Endothelial cell of umbilical vein (primary cell): ENCODE results near the gene PDGFA. TPM values are rescaled to one million over a fixed set of nuclear protein-coding genes. Genes with fewer than 3 reads are reported as not detected.

Source experiments
- BruUV-seq: library from RNA; stranded (reverse); fragments of 400-500 nt; replicated peaks from 2 replicates; lab custom pipeline; 2021; lab: Mats Ljungman, UMichigan
- CTCF ChIA-PET: fragments of 300-600, 350-600 bp; sonication (Branson Sonifier 250); formaldehyde crosslinking; loops from one replicate; lab custom pipeline; 2021; ENCODE audit warnings: antibody characterized with exemption, inconsistent platforms; lab: Charles Lee
- POLR2A ChIA-PET: fragments of 300-600, 350-600 bp; sonication (Branson Sonifier 250); formaldehyde crosslinking; loops from one replicate; lab custom pipeline; 2021; ENCODE audit warnings: antibody characterized with exemption, inconsistent platforms; lab: Charles Lee
- DNase-seq: peaks from one replicate; pipeline ENCODE4 v3.0.0-alpha.2; 2011; ENCODE audit warnings: low read depth, low spot score
- FAIRE-seq: peaks from 2 replicates; lab custom pipeline; 2011; peaks lifted over from hg19 to GRCh38; lab: Jason Lieb, UNC
- H2AFZ ChIP-seq: 2 replicates; pipeline ENCODE4 v1.6.0; 2012; ENCODE audit warnings: low read depth, low read length, control low read depth, inconsistent platforms
- H3K27ac ChIP-seq: 2 replicates; pipeline ENCODE4 v1.5.1; 2011; ENCODE audit warnings: low read depth, mild to moderate bottlenecking, control low read depth, low read length, moderate library complexity; ENCODE audit not compliant: insufficient read depth
- H3K27me3 ChIP-seq, 2 experiments: 2 replicates each; pipeline versions ENCODE4 v1.6.0 to v1.6.1; 2011; ENCODE audit warnings: low read length in 2 of 2, mixed read lengths in 1 of 2; ENCODE audit not compliant: control insufficient read depth in 2 of 2, insufficient read depth in 2 of 2
- H3K36me3 ChIP-seq, 2 experiments: 2 replicates in 1 of 2; 3 replicates in 1 of 2; pipeline ENCODE4 v1.5.1; 2011; ENCODE audit warnings: low read length in 2 of 2, mild to moderate bottlenecking in 1 of 2, moderate library complexity in 1 of 2; ENCODE audit not compliant: control insufficient read depth in 2 of 2, insufficient read depth in 2 of 2; ENCODE audit errors: extremely low read depth in 1 of 2
- H3K4me1 ChIP-seq: 3 replicates; pipeline ENCODE4 v1.5.1; 2011; ENCODE audit warnings: mild to moderate bottlenecking, low read length; ENCODE audit not compliant: control insufficient read depth, insufficient read depth; ENCODE audit errors: extremely low read depth
- H3K4me2 ChIP-seq: 2 replicates; pipeline ENCODE4 v1.6.1; 2011; ENCODE audit warnings: low read length, control low read depth, mixed read lengths; ENCODE audit not compliant: insufficient read depth
- H3K4me3 ChIP-seq, 3 experiments: fragments of 200-600 bp in 1 of 3; sonication (generic), shearing (Covaris generic) in 1 of 3; replicated peaks in 1 of 3; 2 replicates each; pipeline ENCODE4 v1.5.1; 2011 to 2016; ENCODE audit warnings: control low read depth in 3 of 3, low read length in 3 of 3, mild to moderate bottlenecking in 2 of 3, inconsistent platforms in 1 of 3, low read depth in 1 of 3, moderate library complexity in 1 of 3; ENCODE audit not compliant: insufficient read depth in 1 of 3
- H3K79me2 ChIP-seq: 2 replicates; pipeline ENCODE4 v1.6.0; 2012; ENCODE audit warnings: low read length, inconsistent platforms; ENCODE audit not compliant: control insufficient read depth, insufficient read depth
- H3K9ac ChIP-seq: replicated peaks from 2 replicates; pipeline ENCODE3; 2011; ENCODE audit warnings: low read length, control low read depth; ENCODE audit not compliant: insufficient read depth; ENCODE audit errors: extremely low read depth
- H3K9me1 ChIP-seq: replicated peaks from 3 replicates; pipeline ENCODE4 v1.6.0; 2011; ENCODE audit warnings: mild to moderate bottlenecking, low read length; ENCODE audit not compliant: control insufficient read depth, insufficient read depth; ENCODE audit errors: extremely low read depth
- H3K9me3 ChIP-seq: replicated peaks from 2 replicates; pipeline ENCODE4 v1.5.1; 2012; ENCODE audit warnings: low read length, inconsistent platforms; ENCODE audit not compliant: control insufficient read depth, insufficient read depth
- H4K20me1 ChIP-seq: replicated peaks from 2 replicates; pipeline ENCODE3; 2011; ENCODE audit warnings: mild to moderate bottlenecking, low read length; ENCODE audit not compliant: control insufficient read depth, insufficient read depth; ENCODE audit errors: extremely low read depth
- CTCF ChIP-seq, 2 donors: IDR thresholded peaks; 1 replicate in 1 of 2; 2 replicates in 1 of 2; pipeline ENCODE4 v1.5.1; 2011; ENCODE audit warnings: low read length in 2 of 2, mild to moderate bottlenecking in 2 of 2, moderate library complexity in 2 of 2, control low read depth in 1 of 2, inconsistent platforms in 1 of 2, low read depth in 1 of 2; ENCODE audit not compliant: insufficient read depth in 1 of 2; ENCODE audit errors: extremely low read depth in 1 of 2
- EZH2 ChIP-seq: IDR thresholded peaks from 2 replicates; pipeline ENCODE4 v1.6.1; 2012; ENCODE audit warnings: borderline replicate concordance, low read depth, mild to moderate bottlenecking, moderate library complexity, low read length, inconsistent platforms; ENCODE audit not compliant: severe bottlenecking
- FOS ChIP-seq: IDR thresholded peaks from 2 replicates; pipeline ENCODE4 v1.6.1; 2011; ENCODE audit warnings: mild to moderate bottlenecking, low read length, moderate library complexity, borderline replicate concordance; ENCODE audit not compliant: insufficient read depth
- GATA2 ChIP-seq: IDR thresholded peaks from 2 replicates; pipeline ENCODE4 v1.7.0; 2011; ENCODE audit warnings: low read depth, mild to moderate bottlenecking, moderate library complexity, mixed read lengths, low read length; ENCODE audit not compliant: insufficient read length, insufficient read depth
- JUN ChIP-seq: IDR thresholded peaks from 2 replicates; pipeline ENCODE4 v1.6.1; 2011; ENCODE audit warnings: borderline replicate concordance, low read depth; ENCODE audit not compliant: insufficient read length, insufficient read depth
- MYC ChIP-seq: IDR thresholded peaks from one replicate; pipeline ENCODE4 v1.6.1; 2011; ENCODE audit warnings: mild to moderate bottlenecking, low read depth, low read length
- POLR2A ChIP-seq: IDR thresholded peaks from 2 replicates; pipeline ENCODE4 v1.6.1; 2012; ENCODE audit warnings: low read depth, mild to moderate bottlenecking, control low read depth, low read length
- POLR2AphosphoS5 ChIP-seq: IDR thresholded peaks from 2 replicates; pipeline ENCODE4 v1.6.1; 2012; ENCODE audit warnings: low read depth, mild to moderate bottlenecking, control low read depth, low read length, moderate library complexity; ENCODE audit not compliant: insufficient read depth
- dilution Hi-C: fragments of 300-500 bp; cut with MboI; formaldehyde crosslinking; loops from one replicate; pipeline ENCODE4 v1.15.0; 2019; ENCODE audit warnings: low sequenced_read_pairs; ENCODE audit not compliant: extremely low pct_ligation_motif_present
- intact Hi-C: fragments of 100-400 bp; cut with micrococcal nuclease; formaldehyde crosslinking; loops from one replicate; pipeline ENCODE4 v1.10.0; 2022
- polyA plus RNA-seq, 4 experiments: library from polyadenylated mRNA; depleted of rRNA in 3 of 4; stranded (reverse) in 3 of 4; unstranded in 1 of 4; fragments of >200 nt; gene quantifications; 2 replicates each; pipeline versions ENCODE4 v1.2.1 to v1.2.3, GENCODE V29; 2011 to 2012; ENCODE audit warnings: missing spikeins in 1 of 4
- total RNA-seq: library from RNA; stranded (reverse); gene quantifications from 2 replicates; pipeline ENCODE4 v1.2.3, GENCODE V29; 2021
- TF ChIP-seq, protein P1 (sequence below): IDR thresholded peaks from 2 replicates; pipeline ENCODE4 v1.6.1; 2011; ENCODE audit not compliant: insufficient read depth, insufficient read length

Gene PDGFA
- total and polyA plus RNA-seq, 2 donors (not counting 3 experiments of a cell fraction or from before 2014, with no cell fraction given): 17.4 to 62.4 TPM

DNA sequence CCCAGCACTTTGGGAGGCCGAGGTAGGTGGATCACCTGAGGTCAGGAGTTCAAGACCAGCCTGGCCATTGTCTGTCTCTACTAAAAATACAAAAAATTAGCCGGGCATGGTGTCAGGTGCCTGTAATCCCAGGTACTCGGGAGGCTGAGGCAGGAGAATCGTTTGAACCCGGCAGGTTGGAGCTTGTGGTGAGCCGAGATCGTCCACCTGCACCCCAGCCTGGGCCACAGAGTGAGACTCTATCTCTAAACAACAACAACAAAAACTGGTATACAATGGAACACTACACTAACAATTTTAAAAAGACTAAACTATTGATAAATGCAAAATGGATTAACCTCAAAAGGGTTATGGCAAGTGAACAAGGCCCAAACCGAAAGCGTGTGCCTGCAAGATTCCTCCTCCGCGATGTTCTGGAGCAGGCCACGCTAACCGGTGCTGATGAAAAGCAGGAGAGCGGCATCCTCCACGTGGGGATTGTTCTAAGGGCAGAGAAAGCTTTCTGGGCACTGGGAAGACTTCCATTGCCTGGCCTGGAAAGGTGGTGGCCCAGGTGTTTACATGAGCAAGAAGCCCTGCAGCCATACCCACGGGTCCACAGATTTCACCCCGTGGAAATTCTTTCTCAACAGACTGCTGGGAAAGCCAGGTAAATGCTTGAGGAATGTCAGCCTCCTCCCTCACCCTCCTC lies 53.8 kb downstream of the PDGFA start:
- DNase-seq: no peak
- no peak overlapping the region for H2AFZ ChIP-seq
- TF ChIP-seq JUN (no peak), POLR2AphosphoS5 (no peak)
- no peaks in the 10 kb centered on the region for H4K20me1 ChIP-seq
- POLR2A ChIA-PET: no interaction called here
- H3K27ac ChIP-seq: peak overlapping the region; percentile 55
- no peaks in the 10 kb centered on the region for H3K9me1 ChIP-seq
- H3K4me3 ChIP-seq: no peak overlapping the region
- no peak for FAIRE-seq
- H3K9me3 ChIP-seq: no peaks in the 10 kb centered on the region
- H3K4me1 ChIP-seq: peaks cover 42% of the 10 kb centered on the region
- no TSS peak for BruUV-seq
- no peak overlapping the region for H3K4me2 ChIP-seq
- no peaks in the 10 kb centered on the region for H3K36me3 ChIP-seq
- no peak overlapping the region for H3K9ac ChIP-seq
- CTCF ChIA-PET: no interaction called here
- H3K27me3 ChIP-seq: no peaks in the 10 kb centered on the region
- dilution Hi-C loops (no loop called here), intact Hi-C loops (no loop called here)
- no peaks in the 10 kb centered on the region for H3K79me2 ChIP-seq

DNA sequence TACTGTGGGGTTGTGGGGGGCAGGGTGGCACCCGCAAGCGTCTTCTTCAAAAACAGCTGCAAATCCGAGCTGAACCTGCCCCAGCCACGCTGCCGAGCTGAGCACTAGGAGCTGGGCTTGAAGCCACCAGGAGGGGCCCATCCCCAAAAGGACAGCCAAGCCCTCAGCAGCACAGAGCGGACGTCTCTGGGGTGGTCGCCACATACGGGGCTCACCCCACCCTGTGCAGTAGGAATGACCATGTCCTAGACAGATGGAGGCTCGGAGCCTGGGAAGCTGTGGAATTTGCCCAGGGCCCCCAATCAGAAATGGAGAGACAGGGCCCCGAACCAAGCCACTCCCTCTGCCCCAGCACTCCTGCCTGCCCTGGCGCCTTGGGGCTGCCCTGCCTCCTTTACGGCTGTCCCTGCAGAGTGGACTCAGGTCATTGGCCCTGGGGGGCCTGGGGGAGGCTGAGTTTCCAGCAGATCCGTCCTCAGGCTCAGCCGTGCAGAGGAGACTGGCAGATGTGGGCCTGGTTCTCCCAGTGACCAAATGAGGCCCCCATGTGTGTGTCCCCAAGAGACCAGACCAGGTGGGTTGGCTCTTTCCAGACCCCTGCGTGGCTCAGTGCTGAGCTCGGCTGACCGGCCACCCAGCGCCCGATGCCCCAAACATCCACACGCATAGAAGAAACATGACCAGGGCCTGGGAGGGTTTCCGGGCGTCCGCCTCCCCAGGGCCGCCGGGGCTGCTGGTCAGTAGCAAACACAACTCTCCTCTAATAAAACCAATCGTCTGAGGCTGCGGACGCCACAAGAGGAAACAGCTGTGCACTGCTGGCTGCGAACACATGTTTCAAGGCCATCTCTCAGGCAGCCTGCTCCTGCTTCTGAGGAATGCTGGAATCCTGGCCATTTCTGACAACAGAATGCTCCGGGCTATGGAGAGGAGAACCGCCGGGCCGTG lies 54.9 kb downstream of the PDGFA start:
- POLR2A ChIA-PET: no interaction called here
- H4K20me1 ChIP-seq: no peaks in the 10 kb centered on the region
- H3K4me2 ChIP-seq: no peak overlapping the region
- intact Hi-C loops: no loop called here
- H3K9ac ChIP-seq: peak overlapping the region; percentile 34
- H3K27ac ChIP-seq: peak overlapping the region; percentile 55
- no peak for TF ChIP-seq JUN
- TF ChIP-seq POLR2AphosphoS5: peak; percentile 41
- TF ChIP-seq FOS: no peak
- TF ChIP-seq POLR2A: no peak
- TF ChIP-seq MYC: no peak
- TF ChIP-seq CTCF (IDR thresholded peaks at IDR 0.05; ENCODE audit: extremely low read depth in 1 of 2, insufficient read depth in 1 of 2, low read depth in 1 of 2, low read length in 2 of 2): no peak
- no peak for TF ChIP-seq EZH2
- TF ChIP-seq GATA2: no peak
- TF ChIP-seq, protein P1, sequence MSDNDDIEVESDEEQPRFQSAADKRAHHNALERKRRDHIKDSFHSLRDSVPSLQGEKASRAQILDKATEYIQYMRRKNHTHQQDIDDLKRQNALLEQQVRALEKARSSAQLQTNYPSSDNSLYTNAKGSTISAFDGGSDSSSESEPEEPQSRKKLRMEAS: peak; percentile 53
- no TSS peak for BruUV-seq
- H3K9me1 ChIP-seq: no peaks in the 10 kb centered on the region
- H2AFZ ChIP-seq: peak overlapping the region; percentile 59
- peaks cover 51% of the 10 kb centered on the region for H3K4me1 ChIP-seq
- DNase-seq: peak; percentile 81
- no peaks in the 10 kb centered on the region for H3K9me3 ChIP-seq
- H3K4me3 ChIP-seq: no peak overlapping the region
- dilution Hi-C loops: no loop called here
- no peaks in the 10 kb centered on the region for H3K79me2 ChIP-seq
- H3K27me3 ChIP-seq: no peaks in the 10 kb centered on the region
- CTCF ChIA-PET: no interaction called here
- peak; percentile 86 for FAIRE-seq
- no peaks in the 10 kb centered on the region for H3K36me3 ChIP-seq
